Lower leg skin (tissue), 4 donors: ENCODE data around the gene MYH9. TPM values are rescaled to one million over a fixed set of nuclear protein-coding genes. Genes with fewer than 3 reads are reported as not detected.
"Not testable (repeated sequence)": the region's sequence is repeated elsewhere in the genome, so short reads cannot be mapped to it uniquely, and the experiment has no call there.

Experiments
- DNase-seq, 2 donors: peaks; one replicate each; pipeline ENCODE4 v3.0.0-alpha.2; 2019; ENCODE audit warnings: low spot score in 2 of 2
- H3K4me3 ChIP-seq: fragments of 200-600 bp; sonication (generic); 2 replicates; pipeline ENCODE4 v1.5.1; 2017; ENCODE audit warnings: mild to moderate bottlenecking, low read depth; ENCODE audit not compliant: poor library complexity, severe bottlenecking
- POLR2A ChIP-seq, 2 donors: fragments of 450-650 bp; IDR thresholded peaks; one replicate each; pipeline ENCODE4 v1.6.1; 2016 to 2017; ENCODE audit warnings: antibody characterized with exemption in 2 of 2, mild to moderate bottlenecking in 1 of 2, moderate library complexity in 1 of 2
- WGBS, 2 donors: methylation state at CpG; one replicate each; pipeline ENCODE4 v1.1.5; 2018; 5-methylcytosine and 5-hydroxymethylcytosine counted together
- intact Hi-C: fragments of 100-400 bp; cut with DNase I; formaldehyde crosslinking; loops from one replicate; pipeline ENCODE4 v1.15.0; 2023; ENCODE audit warnings: low total_unique reads
- total RNA-seq, 4 donors: library from RNA; depleted of rRNA; stranded (reverse); fragments of >200 nt; gene quantifications; one replicate each; pipeline ENCODE4 v1.1.0, GENCODE V29; 2016
- TF ChIP-seq, protein P1 (sequence below), 3 donors: fragments of 450-650 bp; IDR thresholded peaks; one replicate each; pipeline ENCODE4 v1.5.1; 2016; ENCODE audit warnings: antibody characterized with exemption in 3 of 3, mild to moderate bottlenecking in 3 of 3, moderate library complexity in 2 of 3

Gene MYH9
- total RNA-seq, 4 donors from 2014 or later = 258 to 335 (median 307) TPM

GRCh38 chr22:36397131-36398093, 9.6 kb upstream of the MYH9 start:
- no peak for DNase-seq
- no peak overlapping the region for H3K4me3 ChIP-seq
- intact Hi-C loops = no loop called here
- TF ChIP-seq, protein P1, sequence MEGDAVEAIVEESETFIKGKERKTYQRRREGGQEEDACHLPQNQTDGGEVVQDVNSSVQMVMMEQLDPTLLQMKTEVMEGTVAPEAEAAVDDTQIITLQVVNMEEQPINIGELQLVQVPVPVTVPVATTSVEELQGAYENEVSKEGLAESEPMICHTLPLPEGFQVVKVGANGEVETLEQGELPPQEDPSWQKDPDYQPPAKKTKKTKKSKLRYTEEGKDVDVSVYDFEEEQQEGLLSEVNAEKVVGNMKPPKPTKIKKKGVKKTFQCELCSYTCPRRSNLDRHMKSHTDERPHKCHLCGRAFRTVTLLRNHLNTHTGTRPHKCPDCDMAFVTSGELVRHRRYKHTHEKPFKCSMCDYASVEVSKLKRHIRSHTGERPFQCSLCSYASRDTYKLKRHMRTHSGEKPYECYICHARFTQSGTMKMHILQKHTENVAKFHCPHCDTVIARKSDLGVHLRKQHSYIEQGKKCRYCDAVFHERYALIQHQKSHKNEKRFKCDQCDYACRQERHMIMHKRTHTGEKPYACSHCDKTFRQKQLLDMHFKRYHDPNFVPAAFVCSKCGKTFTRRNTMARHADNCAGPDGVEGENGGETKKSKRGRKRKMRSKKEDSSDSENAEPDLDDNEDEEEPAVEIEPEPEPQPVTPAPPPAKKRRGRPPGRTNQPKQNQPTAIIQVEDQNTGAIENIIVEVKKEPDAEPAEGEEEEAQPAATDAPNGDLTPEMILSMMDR (IDR thresholded peaks at IDR 0.05) = no peak
- no peak for TF ChIP-seq POLR2A (IDR thresholded peaks at IDR 0.05)
- WGBS, 2 donors = 79 to 81% methylated on average over 13 of the region's 13 CpGs

- TF ChIP-seq, protein P1 (IDR thresholded peaks at IDR 0.05) = no peak
- TF ChIP-seq POLR2A (IDR thresholded peaks at IDR 0.05) = no peak
- intact Hi-C loops = no loop called here
- WGBS, 2 donors = 32 to 47% methylated on average over 2 of the region's 2 CpGs
- DNase-seq = no peak
- H3K4me3 ChIP-seq = no peak overlapping the region
Observed at GRCh38 chr22:36395915-36396314, 8.1 kb upstream of the MYH9 start.

DNA sequence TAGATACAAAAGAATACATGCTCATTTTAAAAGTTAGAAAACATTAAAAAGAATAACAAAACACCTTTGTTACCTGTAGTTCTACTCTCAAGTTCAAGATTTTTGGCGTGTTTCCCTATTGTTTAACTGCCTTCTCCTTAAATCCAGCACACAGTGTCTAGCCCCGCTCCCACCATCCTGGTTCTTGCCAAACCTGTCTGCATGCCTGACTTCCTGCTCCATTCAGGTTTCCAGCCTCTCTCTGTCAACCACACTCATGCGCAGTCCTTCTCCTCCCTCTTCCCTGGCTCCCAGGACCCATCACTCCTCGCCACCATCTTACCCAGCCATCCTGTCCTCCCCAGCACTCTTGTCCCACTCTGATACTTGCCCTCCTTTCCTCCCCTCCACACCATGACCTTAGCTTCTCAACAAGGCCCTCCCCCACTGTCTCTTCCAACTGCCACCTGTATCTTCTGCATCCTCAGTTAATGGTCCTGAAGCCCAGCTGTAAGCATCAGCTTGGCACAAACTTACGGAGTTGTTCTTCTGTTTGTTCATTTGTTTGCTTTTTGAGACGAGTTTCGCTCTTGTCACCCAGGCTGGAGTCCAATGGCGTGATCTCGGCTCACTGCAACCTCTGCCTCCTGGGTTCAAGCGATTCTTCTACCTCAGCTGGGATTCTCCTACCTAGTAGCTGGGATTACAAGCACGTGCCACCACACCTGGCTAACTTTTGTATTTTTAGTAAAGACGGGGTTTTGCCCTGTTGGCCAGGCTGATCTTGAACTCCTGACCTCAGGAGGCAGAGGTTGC, 7.5 kb upstream of the MYH9 start:
- intact Hi-C loops = no loop called here
- no peak for DNase-seq
- whole genome bisulfite sequencing, 2 donors = 59% methylated on average over 12 of the region's 12 CpGs
- H3K4me3 ChIP-seq = no peak overlapping the region
- no peak for TF ChIP-seq POLR2A (IDR thresholded peaks at IDR 0.05)
- TF ChIP-seq, protein P1 (IDR thresholded peaks at IDR 0.05) = no peak

- no peak overlapping the region for H3K4me3 ChIP-seq
- no peak for TF ChIP-seq POLR2A (IDR thresholded peaks at IDR 0.05)
- TF ChIP-seq, protein P1 (IDR thresholded peaks at IDR 0.05) = no peak
- no peak for DNase-seq
- WGBS, 2 donors = 94% methylated on average over 3 of the region's 3 CpGs
- intact Hi-C loops = no loop called here
Observed at GRCh38 chr22:36391638-36392037, 3.9 kb upstream of the MYH9 start.

GRCh38 chr22:36389122-36389521, 1.4 kb upstream of the MYH9 start:
- H3K4me3 ChIP-seq, DNase-seq: not testable (repeated sequence)
- intact Hi-C loops = loop anchor here (10.0 kb wide), 1 partner anchor 54 kb away; no protein-coding TSS in a partner anchor
- 90 to 94% methylated on average over 14 of the region's 14 CpGs for WGBS, 2 donors

DNA sequence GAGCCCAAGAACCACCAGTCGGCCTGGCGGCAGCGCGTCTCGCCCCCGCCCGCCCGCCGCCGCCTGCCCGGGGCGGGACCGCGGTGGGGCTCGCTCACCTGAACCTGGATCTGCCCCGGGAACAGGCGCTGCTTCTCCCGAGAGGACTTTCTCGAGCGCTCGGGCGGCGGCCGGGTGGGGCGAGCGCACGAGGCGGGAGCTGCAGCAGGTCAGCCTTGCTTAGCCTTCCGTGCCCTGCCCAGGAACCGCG, 133 bp downstream of the MYH9 start:
- TF ChIP-seq, protein P1 (IDR thresholded peaks at IDR 0.05) = no peak
- peak in 1 of 2 donors; percentile 67 for TF ChIP-seq POLR2A (IDR thresholded peaks at IDR 0.05)
- DNase-seq = no peak
- WGBS, 2 donors = 0% methylated on average over 6 to 15 of the region's 31 CpGs
- intact Hi-C loops = loop anchor here (10.0 kb wide), 1 partner anchor 53 kb away; no protein-coding TSS in a partner anchor
- peak overlapping the region; percentile 93 for H3K4me3 ChIP-seq
